SIG-M5 (cell line): ENCODE data around the gene MRPL18.

Source experiments
- DNase-seq: peaks from one replicate; lab custom pipeline; 2025; lab: John Stamatoyannopoulos, UW

The MRPL18 gene

DNA sequence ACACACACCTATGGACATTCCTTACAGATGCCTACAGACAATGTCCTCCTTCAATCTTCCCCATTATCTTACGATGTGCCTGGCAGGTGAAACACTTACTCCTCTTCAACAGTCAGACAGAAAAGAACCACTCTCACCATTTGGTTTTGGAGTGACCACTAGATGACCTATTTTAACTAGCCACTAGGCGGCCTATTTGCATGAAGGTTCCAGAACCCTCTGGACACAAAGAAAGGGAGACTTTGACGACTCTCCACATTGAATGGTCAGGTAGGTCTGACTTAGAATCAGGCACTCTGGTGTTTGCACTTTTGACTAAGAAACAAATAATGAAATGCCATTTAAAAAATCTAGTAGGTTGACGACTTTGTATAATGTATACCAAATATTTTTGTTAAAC lies 51.8 kb downstream of the MRPL18 start:
- no peak for DNase-seq

DNA sequence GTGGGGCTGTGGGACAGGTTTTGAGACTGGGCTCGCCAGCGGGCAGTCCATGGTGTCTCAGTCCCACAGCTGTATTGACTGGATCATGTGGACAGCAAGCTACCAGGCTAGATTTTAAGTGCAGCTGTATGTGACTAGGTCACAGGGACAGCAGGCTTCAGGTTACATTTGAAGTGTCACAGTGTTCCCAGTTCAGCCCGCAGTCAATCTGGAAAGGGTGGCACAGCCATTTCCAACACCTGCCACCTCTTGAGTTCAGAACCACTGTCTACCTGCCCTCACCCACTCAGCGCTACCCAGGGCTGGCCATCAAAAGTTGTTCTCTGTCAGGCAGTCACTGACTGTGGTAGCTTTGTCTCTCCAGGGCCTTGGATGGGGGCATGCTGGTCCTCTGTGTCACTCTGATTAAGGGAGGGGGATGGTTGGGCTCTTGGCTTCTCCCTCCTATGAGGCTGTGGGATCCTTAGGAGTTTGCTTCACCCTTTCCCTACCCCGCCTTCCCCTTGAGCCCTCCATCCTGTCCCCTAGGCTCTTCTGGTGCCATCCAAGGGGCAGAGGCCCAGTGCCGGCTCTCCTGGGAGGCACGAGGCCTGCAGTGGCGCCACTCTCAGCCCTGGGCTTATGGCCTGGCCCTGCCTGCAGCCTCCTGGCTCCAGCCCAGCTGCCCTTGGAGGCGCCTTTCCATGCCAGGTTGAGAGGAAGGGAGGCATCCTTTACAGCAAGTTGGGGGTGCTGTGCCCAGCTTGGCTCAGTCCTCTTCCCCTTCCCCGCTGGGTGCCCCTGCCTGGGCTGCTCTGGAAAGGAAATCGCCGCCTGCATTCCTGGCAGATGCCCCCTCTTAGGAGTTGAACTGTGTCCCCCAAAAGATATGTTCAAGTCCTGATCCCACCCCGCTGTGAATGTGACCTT lies 54.7 kb downstream of the MRPL18 start:
- DNase-seq: no peak
